Right cardiac atrium (tissue), 5 donors: Measurements from ENCODE around the gene ATP6V1B1. TPM values are rescaled to one million over a fixed set of nuclear protein-coding genes. Genes with fewer than 3 reads are reported as not detected.
"Not testable (repeated sequence)": the region's sequence is repeated elsewhere in the genome, so short reads cannot be mapped to it uniquely, and the experiment has no call there.

Experiments
- ATAC-seq, 2 donors: fragments of 200-7000 bp; cut with Tn5 transposase; one replicate each; pipeline versions ENCODE4 v1.8.0 to v1.9.1; 2020; ENCODE audit warnings: moderate library complexity in 2 of 2, mild to moderate bottlenecking in 1 of 2
- DNase-seq, 3 donors: peaks; one replicate each; pipeline ENCODE4 v3.0.0-alpha.2; 2020
- H3K27ac ChIP-seq: one replicate; pipeline ENCODE4 v1.5.1; 2013; ENCODE audit warnings: mild to moderate bottlenecking, low read length, control low read depth, moderate library complexity
- H3K27me3 ChIP-seq: one replicate; pipeline ENCODE4 v1.6.1; 2013; ENCODE audit not compliant: control insufficient read depth, insufficient read depth
- H3K4me1 ChIP-seq: one replicate; pipeline ENCODE4 v1.6.1; 2013; ENCODE audit warnings: low read length; ENCODE audit not compliant: control insufficient read depth, insufficient read depth
- H3K4me3 ChIP-seq: one replicate; pipeline ENCODE4 v1.5.1; 2013; ENCODE audit warnings: low read length, control low read depth
- H3K9me3 ChIP-seq: one replicate; pipeline ENCODE4 v1.6.1; 2013; ENCODE audit warnings: low read length; ENCODE audit not compliant: control insufficient read depth
- WGBS: extraction: QIAGEN DNeasy Blood & Tissue Kit; methylation state at CpG from one replicate; pipeline ENCODE4 v1.1.7; 2013; 5-methylcytosine and 5-hydroxymethylcytosine counted together
- intact Hi-C, 4 donors: fragments of 100-400 bp; cut with DNase I; formaldehyde crosslinking; loops; one replicate each; pipeline versions ENCODE4 v1.11.0 to v1.14.0; 2022 to 2023
- polyA plus RNA-seq: library from polyadenylated mRNA; stranded (reverse); fragments of 200-250 nt; gene quantifications from one replicate; pipeline ENCODE4 v1.2.3, GENCODE V29; 2013
- total RNA-seq, 4 donors: library from RNA; stranded (reverse); fragmentation: NEBNext Ultra II Directional; extraction: Animal tissue kit (Norgen Biotek cat#: 25700); gene quantifications; one replicate each; pipeline ENCODE4 v1.2.1, GENCODE V29; 2021
- donor health status: healthy with polysubstance abuse.
- donor health status: DM: no; HTN: yes; CAD: no.
- donor health status: DM: no; HTN: no; CAD: no.
- donor health status: DM: no; HTN: yes; CAD: no; lungs with severe emphysema.
- donor health status: DM: yes; HTN: yes; CAD: no.

The ATP6V1B1 gene
- total and polyA plus RNA-seq, 5 donors: 0.26 to 0.93 (median 0.84) TPM; not detected in 2

DNA sequence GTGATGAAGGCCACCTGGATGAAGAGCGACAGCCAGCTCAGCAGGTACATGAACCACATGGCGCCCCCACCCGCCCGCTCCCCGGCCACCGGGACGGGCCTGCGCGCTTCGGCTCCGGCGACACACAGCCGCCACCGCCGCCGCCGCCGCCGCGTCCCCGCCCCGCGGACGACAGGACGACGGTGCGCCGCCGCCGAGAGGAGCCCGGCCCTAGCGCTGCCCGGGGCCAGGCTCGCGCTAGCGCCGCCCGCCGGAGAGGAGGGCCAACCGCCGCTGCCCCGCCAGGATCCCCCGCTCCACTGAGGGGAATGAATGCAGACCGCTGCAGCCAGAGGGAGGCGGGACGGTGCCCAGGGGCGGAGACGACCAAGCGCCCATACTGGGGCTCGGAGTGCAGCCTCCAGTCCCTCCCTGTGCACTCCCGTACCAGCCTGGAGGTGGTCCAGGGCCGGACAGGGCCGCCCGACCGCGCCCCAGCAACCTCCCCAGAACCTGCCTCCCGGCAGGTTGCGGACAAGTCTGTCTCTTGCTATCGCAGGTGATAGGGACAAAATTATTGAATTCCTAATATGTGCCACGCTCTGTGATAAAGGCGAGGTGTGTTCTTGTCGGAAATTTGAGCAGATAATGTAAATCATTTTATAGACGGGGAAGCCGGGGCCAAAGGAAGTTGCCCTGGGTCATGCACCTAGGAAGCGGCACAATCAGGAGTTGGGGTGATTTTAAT is 59.2 kb downstream of the ATP6V1B1 start, which contains the start of gene TEX261:
Gene TEX261 (minus strand): TSS at position 175 of the 727 bp plus-strand sequence. CDS start 116 bp downstream, at position 59.
- no peaks in the 10 kb centered on the region for H3K9me3 ChIP-seq
- no peaks in the 10 kb centered on the region for H3K27me3 ChIP-seq
- H3K4me1 ChIP-seq: peaks cover 9% of the 10 kb centered on the region
- intact Hi-C loops: no loop called here
- H3K27ac ChIP-seq: peak within 1 kb of the TSS; percentile 56
- WGBS: under 1% methylated on average over 65 of the region's 65 CpGs
- DNase-seq (peak; percentile 91 to 97 (median 96)), ATAC-seq (peak; percentile 98 to 99)
- H3K4me3 ChIP-seq: peak within 1 kb of the TSS; percentile 86

- H3K9me3 ChIP-seq: no peaks in the 10 kb centered on the region
- 2% methylated on average over 11 of the region's 11 CpGs for WGBS
- H3K27ac ChIP-seq: no peak overlapping the region
- peak; percentile 17 to 27 for ATAC-seq
- H3K27me3 ChIP-seq: no peaks in the 10 kb centered on the region
- intact Hi-C loops: no loop called here
- H3K4me1 ChIP-seq: peaks cover 9% of the 10 kb centered on the region
- DNase-seq: no peak
- peak overlapping the region; percentile 86 for H3K4me3 ChIP-seq
Measured at GRCh38 chr2:70995426-70995729, 59.7 kb downstream of the ATP6V1B1 start.

DNA sequence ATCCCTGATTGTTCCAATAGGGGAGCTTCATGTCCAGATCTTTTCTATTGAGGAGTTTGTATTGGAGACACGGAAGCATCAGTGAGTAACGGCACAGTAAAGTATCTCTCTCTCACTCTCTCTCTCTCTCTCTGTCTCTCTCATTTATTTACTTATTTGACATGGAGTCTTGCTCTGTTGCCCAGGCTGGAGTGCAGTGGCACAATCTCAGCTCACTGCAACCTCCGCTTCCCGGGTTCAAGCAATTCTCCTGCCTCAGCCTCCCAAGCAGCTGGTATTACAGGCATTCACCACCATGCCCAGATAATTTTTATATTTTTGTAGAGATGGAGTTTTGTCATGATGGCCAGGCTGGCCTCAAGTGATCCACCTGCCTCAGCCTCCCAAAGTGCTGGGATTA is 63.2 kb downstream of the ATP6V1B1 start:
- H3K9me3 ChIP-seq, intact Hi-C loops, DNase-seq, H3K4me3 ChIP-seq, H3K4me1 ChIP-seq, H3K27me3 ChIP-seq, H3K27ac ChIP-seq, ATAC-seq: not testable (repeated sequence)
- 83% methylated on average over 4 of the region's 4 CpGs for WGBS

GRCh38 chr2:70999362-70999761 is 63.7 kb downstream of the ATP6V1B1 start:
- Histone ChIP-seq H3K27ac (no peak overlapping the region), H3K9me3 (no peaks in the 10 kb centered on the region), H3K4me3 (no peak overlapping the region), H3K4me1 (no peaks in the 10 kb centered on the region), H3K27me3 (no peaks in the 10 kb centered on the region)
- intact Hi-C loops: no loop called here
- WGBS: 58% methylated on average over 2 of the region's 2 CpGs
- DNase-seq (no peak), ATAC-seq (no peak)

GRCh38 chr2:70999931-71000330 is 64.2 kb downstream of the ATP6V1B1 start:
- ATAC-seq, DNase-seq, H3K27ac ChIP-seq, intact Hi-C loops, H3K4me3 ChIP-seq, H3K27me3 ChIP-seq, H3K9me3 ChIP-seq, H3K4me1 ChIP-seq: not testable (repeated sequence)
- 95% methylated on average over 10 of the region's 10 CpGs for WGBS

GRCh38 chr2:71000780-71001591 is 65.3 kb downstream of the ATP6V1B1 start:
- Histone ChIP-seq H3K4me1 (no peaks in the 10 kb centered on the region), H3K9me3 (no peaks in the 10 kb centered on the region), H3K4me3 (no peak overlapping the region), H3K27me3 (no peaks in the 10 kb centered on the region), H3K27ac (no peak overlapping the region)
- peak; percentile 71 to 75 for ATAC-seq
- intact Hi-C loops: no loop called here
- peak; percentile 75 to 89 (median 89) for DNase-seq
- WGBS: 24% methylated on average over 21 of the region's 21 CpGs

DNA sequence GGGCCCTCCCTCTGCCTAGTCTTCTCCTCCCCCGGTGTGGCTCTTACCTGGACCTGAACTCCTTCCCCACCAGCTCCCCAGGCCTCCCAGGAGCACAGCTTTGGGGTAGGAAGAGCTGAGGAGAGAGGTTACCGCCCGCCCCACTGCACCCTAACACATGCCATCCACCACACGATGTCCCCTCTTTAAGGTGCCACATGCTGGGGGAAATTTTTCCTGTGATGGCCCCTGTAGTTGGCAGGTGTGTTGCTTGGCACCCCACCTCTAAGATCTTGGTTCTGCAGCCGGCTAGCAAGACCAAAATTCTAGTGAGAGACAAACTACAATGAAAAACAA is 65.9 kb downstream of the ATP6V1B1 start:
- Histone ChIP-seq H3K4me1 (no peaks in the 10 kb centered on the region), H3K27me3 (no peaks in the 10 kb centered on the region), H3K9me3 (no peaks in the 10 kb centered on the region), H3K27ac (no peak overlapping the region), H3K4me3 (no peak overlapping the region)
- ATAC-seq (no peak), DNase-seq (no peak)
- intact Hi-C loops: no loop called here
- 81% methylated on average over 5 of the region's 5 CpGs for WGBS

DNA sequence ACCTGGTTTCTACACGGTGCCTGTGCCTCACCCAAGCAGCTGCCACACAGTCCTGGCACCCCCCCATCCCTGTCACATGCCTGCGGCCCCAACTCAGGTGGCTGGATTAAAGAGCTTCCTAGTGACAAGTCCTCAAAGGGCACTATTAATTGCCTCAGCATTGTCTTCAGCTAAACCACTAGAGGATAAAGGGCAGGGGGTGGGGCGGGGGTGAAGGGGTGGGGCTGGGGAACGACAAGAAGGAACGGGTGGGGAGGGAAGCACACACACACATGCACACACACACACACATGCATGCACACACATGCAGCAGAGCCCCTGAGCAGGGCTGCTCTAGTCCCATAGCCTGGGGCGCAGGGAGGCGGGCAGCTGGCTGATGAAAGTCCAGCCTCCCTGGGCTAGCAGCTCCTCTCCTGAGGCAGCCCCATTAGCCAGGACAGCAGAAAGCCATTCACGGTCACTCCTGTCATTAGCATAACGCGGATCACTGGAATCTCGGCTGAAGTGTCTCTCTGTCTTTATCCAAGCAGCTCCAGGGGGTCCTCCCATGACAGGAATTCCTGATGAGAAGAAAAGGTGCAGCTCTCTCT is 66.4 kb downstream of the ATP6V1B1 start:
- no peak for DNase-seq

DNA sequence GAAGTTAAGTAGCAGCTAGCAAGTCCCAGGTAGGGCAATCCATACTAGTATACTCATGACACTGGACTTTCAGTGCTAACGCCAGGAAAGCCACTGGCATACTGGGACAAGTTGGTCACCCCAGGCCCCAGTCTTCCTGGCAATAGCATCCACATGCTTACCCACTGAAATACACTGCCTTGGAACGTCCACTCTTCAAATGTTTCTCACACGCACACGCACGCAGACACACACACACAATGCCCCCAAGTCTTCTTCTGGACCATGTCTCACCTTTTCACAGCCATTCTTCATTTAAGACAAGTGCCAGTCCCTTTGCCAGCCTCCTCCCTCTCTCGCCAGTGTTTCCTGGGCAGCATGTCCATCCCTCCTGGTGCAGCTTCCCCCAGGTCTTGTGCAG is 67.7 kb downstream of the ATP6V1B1 start:
- ATAC-seq (no peak), DNase-seq (no peak)
- WGBS: 81% methylated on average over 6 of the region's 6 CpGs
- intact Hi-C loops: no loop called here
- H3K4me3 ChIP-seq: no peak overlapping the region
- H3K4me1 ChIP-seq: no peaks in the 10 kb centered on the region
- H3K9me3 ChIP-seq: no peaks in the 10 kb centered on the region
- no peak overlapping the region for H3K27ac ChIP-seq
- no peaks in the 10 kb centered on the region for H3K27me3 ChIP-seq

More for the DNA sequence above, 66.4 kb downstream of the ATP6V1B1 start:
- Histone ChIP-seq H3K9me3 (no peaks in the 10 kb centered on the region), H3K27me3 (no peaks in the 10 kb centered on the region), H3K27ac (no peak overlapping the region), H3K4me3 (no peak overlapping the region), H3K4me1 (no peaks in the 10 kb centered on the region)
- no peak for ATAC-seq
- intact Hi-C loops: no loop called here
- WGBS: 41% methylated on average over 11 of the region's 11 CpGs

DNA sequence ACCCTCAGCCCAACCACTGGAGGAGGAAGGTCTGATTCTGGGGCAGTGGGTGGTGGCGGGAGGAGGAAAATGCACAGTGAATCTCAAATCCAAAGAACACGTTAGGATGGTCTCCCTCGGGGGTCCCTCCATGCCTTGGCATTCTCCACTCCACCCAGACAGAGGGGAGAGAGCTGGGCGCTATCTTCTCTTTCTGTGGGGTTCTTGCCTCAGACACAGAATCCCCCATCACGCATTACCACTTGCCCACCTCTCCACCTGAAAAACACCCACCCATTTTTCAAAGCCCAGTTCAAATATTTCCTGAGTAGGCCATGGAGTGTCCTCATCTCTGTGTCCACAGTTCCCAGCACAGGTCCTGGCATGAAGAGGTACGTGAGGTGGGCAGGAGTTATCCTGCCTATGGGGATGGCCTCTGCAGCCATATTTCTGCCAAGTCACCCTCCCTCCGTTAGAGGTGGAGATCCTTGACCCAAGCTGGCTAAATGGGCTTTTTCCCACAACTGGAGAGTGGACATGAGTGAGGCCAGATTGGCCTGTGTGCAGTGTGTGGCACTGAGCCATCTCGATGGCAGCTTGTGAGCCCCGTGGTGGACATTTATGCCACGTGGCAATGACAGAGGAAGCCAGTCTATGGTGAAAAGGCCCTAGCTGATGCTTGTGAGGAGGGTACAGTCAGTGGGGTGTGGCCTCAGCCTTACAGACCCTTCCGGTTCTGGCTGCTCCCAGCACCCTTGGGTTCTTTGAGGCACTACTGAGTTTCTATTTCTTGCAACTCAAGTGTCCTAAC is 68.5 kb downstream of the ATP6V1B1 start:
- intact Hi-C loops: no loop called here
- ATAC-seq: no peak
- 82% methylated on average over 11 of the region's 11 CpGs for WGBS

More for the DNA sequence above, 68.5 kb downstream of the ATP6V1B1 start:
- no peak overlapping the region for H3K4me3 ChIP-seq
- no peaks in the 10 kb centered on the region for H3K27me3 ChIP-seq
- no peaks in the 10 kb centered on the region for H3K9me3 ChIP-seq
- no peaks in the 10 kb centered on the region for H3K4me1 ChIP-seq
- no peak for DNase-seq
- H3K27ac ChIP-seq: no peak overlapping the region
